GM23338 (cell line): Measurements from ENCODE around the gene L3MBTL4.

Experiments
- EZH2 ChIP-seq: fragments of 200-600 bp; sonication (generic); IDR thresholded peaks from one replicate; pipeline ENCODE4 v1.8.0; 2017; ENCODE audit warnings: antibody characterized with exemption, mild to moderate bottlenecking, low read depth; ENCODE audit not compliant: unreplicated experiment
- EZH2phosphoT487 ChIP-seq: fragments of 200-600 bp; sonication (generic); IDR thresholded peaks from one replicate; pipeline ENCODE4 v1.8.1; 2018; ENCODE audit warnings: antibody characterized with exemption; ENCODE audit not compliant: unreplicated experiment
- JUNB ChIP-seq: IDR thresholded peaks from one replicate; pipeline ENCODE4 v1.6.1; 2016; ENCODE audit warnings: antibody characterized with exemption; ENCODE audit not compliant: unreplicated experiment
- NANOG ChIP-seq: IDR thresholded peaks from 2 replicates; pipeline ENCODE4 v1.6.1; 2016; ENCODE audit warnings: antibody characterized with exemption, borderline replicate concordance
- POLR2AphosphoS5 ChIP-seq: IDR thresholded peaks from 2 replicates; pipeline ENCODE4 v1.6.1; 2016; ENCODE audit warnings: antibody characterized with exemption, low read depth
- STAT1 ChIP-seq: IDR thresholded peaks from one replicate; pipeline ENCODE4 v1.6.1; 2016; ENCODE audit warnings: antibody characterized with exemption; ENCODE audit not compliant: unreplicated experiment
- ZNF114 ChIP-seq: fragments of 250-450 bp; sonication (Bioruptor Pico); IDR thresholded peaks from 2 replicates; pipeline ENCODE4 v1.5.0; 2020; ENCODE audit warnings: mild to moderate bottlenecking, moderate library complexity
- ZNF331 ChIP-seq: fragments of 250-450 bp; sonication (Bioruptor Pico); IDR thresholded peaks from 2 replicates; pipeline ENCODE4 v1.5.0; 2020; ENCODE audit warnings: low read depth, mild to moderate bottlenecking, moderate library complexity
- TF ChIP-seq, protein P1 (sequence below), 2 experiments: fragments of 200-600 bp in 1 of 2; sonication (generic) in 1 of 2; conservative IDR thresholded peaks; 2 replicates each; pipeline versions ENCODE4 v1.5.1 to v1.6.1; 2016 to 2017; ENCODE audit warnings: antibody characterized with exemption in 2 of 2, low read depth in 2 of 2, mild to moderate bottlenecking in 2 of 2, moderate library complexity in 1 of 2
- TF ChIP-seq, protein P2 (sequence below): IDR thresholded peaks from one replicate; pipeline ENCODE4 v1.6.1; 2018; ENCODE audit warnings: antibody characterized with exemption; ENCODE audit not compliant: unreplicated experiment
- TF ChIP-seq, protein P3 (sequence below): fragments of 250-450 bp; sonication (Bioruptor Pico); IDR thresholded peaks from 2 replicates; pipeline ENCODE4 v1.5.0; 2020; ENCODE audit warnings: mild to moderate bottlenecking, moderate library complexity
- TF ChIP-seq, protein P4 (sequence below): IDR thresholded peaks from 2 replicates; pipeline ENCODE4 v1.6.1; 2016; ENCODE audit warnings: antibody characterized with exemption

DNA sequence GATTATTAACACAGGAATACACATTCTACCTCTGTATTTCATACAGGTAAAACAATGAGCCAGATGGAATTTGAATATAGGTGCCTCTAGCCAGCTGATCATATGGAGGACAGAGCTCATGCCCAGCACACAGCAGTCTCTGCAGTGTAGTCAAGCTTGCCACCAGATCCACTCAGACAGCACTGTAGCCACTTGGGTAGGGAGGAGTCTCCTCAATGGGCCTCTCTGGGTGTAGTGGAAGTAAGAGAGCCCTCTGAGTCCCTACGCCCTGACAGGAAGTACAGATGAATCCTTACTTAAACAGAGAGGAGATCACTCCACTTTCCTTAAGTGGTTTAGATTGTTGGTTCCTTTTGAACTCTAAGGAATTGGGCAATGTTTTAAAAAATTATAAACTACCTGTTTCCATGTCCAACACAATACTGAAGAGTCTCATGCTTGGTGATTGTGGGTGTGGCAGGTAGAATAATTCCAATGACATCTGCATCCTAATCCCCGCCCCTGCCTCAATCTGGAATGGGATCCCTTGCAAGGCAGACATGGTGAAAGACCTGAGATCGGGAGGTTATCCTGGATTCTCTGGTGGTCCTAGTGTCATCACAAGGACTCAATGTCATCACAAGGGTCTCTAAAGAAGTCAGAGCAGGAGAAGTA lies 496.4 kb downstream of the L3MBTL4 start:
- TF ChIP-seq, protein P1, sequence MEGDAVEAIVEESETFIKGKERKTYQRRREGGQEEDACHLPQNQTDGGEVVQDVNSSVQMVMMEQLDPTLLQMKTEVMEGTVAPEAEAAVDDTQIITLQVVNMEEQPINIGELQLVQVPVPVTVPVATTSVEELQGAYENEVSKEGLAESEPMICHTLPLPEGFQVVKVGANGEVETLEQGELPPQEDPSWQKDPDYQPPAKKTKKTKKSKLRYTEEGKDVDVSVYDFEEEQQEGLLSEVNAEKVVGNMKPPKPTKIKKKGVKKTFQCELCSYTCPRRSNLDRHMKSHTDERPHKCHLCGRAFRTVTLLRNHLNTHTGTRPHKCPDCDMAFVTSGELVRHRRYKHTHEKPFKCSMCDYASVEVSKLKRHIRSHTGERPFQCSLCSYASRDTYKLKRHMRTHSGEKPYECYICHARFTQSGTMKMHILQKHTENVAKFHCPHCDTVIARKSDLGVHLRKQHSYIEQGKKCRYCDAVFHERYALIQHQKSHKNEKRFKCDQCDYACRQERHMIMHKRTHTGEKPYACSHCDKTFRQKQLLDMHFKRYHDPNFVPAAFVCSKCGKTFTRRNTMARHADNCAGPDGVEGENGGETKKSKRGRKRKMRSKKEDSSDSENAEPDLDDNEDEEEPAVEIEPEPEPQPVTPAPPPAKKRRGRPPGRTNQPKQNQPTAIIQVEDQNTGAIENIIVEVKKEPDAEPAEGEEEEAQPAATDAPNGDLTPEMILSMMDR (conservative IDR thresholded peaks at IDR 0.05; ENCODE audit: low read depth in 2 of 2): no peak
- TF ChIP-seq EZH2 (no peak), POLR2AphosphoS5 (no peak), EZH2phosphoT487 (no peak), JUNB (no peak), ZNF331 (CRISPR knock-in tag) (no peak), NANOG (no peak), ZNF114 (CRISPR knock-in tag) (no peak), STAT1 (no peak)
- TF ChIP-seq, protein P2, sequence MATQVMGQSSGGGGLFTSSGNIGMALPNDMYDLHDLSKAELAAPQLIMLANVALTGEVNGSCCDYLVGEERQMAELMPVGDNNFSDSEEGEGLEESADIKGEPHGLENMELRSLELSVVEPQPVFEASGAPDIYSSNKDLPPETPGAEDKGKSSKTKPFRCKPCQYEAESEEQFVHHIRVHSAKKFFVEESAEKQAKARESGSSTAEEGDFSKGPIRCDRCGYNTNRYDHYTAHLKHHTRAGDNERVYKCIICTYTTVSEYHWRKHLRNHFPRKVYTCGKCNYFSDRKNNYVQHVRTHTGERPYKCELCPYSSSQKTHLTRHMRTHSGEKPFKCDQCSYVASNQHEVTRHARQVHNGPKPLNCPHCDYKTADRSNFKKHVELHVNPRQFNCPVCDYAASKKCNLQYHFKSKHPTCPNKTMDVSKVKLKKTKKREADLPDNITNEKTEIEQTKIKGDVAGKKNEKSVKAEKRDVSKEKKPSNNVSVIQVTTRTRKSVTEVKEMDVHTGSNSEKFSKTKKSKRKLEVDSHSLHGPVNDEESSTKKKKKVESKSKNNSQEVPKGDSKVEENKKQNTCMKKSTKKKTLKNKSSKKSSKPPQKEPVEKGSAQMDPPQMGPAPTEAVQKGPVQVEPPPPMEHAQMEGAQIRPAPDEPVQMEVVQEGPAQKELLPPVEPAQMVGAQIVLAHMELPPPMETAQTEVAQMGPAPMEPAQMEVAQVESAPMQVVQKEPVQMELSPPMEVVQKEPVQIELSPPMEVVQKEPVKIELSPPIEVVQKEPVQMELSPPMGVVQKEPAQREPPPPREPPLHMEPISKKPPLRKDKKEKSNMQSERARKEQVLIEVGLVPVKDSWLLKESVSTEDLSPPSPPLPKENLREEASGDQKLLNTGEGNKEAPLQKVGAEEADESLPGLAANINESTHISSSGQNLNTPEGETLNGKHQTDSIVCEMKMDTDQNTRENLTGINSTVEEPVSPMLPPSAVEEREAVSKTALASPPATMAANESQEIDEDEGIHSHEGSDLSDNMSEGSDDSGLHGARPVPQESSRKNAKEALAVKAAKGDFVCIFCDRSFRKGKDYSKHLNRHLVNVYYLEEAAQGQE: no peak
- TF ChIP-seq, protein P3, sequence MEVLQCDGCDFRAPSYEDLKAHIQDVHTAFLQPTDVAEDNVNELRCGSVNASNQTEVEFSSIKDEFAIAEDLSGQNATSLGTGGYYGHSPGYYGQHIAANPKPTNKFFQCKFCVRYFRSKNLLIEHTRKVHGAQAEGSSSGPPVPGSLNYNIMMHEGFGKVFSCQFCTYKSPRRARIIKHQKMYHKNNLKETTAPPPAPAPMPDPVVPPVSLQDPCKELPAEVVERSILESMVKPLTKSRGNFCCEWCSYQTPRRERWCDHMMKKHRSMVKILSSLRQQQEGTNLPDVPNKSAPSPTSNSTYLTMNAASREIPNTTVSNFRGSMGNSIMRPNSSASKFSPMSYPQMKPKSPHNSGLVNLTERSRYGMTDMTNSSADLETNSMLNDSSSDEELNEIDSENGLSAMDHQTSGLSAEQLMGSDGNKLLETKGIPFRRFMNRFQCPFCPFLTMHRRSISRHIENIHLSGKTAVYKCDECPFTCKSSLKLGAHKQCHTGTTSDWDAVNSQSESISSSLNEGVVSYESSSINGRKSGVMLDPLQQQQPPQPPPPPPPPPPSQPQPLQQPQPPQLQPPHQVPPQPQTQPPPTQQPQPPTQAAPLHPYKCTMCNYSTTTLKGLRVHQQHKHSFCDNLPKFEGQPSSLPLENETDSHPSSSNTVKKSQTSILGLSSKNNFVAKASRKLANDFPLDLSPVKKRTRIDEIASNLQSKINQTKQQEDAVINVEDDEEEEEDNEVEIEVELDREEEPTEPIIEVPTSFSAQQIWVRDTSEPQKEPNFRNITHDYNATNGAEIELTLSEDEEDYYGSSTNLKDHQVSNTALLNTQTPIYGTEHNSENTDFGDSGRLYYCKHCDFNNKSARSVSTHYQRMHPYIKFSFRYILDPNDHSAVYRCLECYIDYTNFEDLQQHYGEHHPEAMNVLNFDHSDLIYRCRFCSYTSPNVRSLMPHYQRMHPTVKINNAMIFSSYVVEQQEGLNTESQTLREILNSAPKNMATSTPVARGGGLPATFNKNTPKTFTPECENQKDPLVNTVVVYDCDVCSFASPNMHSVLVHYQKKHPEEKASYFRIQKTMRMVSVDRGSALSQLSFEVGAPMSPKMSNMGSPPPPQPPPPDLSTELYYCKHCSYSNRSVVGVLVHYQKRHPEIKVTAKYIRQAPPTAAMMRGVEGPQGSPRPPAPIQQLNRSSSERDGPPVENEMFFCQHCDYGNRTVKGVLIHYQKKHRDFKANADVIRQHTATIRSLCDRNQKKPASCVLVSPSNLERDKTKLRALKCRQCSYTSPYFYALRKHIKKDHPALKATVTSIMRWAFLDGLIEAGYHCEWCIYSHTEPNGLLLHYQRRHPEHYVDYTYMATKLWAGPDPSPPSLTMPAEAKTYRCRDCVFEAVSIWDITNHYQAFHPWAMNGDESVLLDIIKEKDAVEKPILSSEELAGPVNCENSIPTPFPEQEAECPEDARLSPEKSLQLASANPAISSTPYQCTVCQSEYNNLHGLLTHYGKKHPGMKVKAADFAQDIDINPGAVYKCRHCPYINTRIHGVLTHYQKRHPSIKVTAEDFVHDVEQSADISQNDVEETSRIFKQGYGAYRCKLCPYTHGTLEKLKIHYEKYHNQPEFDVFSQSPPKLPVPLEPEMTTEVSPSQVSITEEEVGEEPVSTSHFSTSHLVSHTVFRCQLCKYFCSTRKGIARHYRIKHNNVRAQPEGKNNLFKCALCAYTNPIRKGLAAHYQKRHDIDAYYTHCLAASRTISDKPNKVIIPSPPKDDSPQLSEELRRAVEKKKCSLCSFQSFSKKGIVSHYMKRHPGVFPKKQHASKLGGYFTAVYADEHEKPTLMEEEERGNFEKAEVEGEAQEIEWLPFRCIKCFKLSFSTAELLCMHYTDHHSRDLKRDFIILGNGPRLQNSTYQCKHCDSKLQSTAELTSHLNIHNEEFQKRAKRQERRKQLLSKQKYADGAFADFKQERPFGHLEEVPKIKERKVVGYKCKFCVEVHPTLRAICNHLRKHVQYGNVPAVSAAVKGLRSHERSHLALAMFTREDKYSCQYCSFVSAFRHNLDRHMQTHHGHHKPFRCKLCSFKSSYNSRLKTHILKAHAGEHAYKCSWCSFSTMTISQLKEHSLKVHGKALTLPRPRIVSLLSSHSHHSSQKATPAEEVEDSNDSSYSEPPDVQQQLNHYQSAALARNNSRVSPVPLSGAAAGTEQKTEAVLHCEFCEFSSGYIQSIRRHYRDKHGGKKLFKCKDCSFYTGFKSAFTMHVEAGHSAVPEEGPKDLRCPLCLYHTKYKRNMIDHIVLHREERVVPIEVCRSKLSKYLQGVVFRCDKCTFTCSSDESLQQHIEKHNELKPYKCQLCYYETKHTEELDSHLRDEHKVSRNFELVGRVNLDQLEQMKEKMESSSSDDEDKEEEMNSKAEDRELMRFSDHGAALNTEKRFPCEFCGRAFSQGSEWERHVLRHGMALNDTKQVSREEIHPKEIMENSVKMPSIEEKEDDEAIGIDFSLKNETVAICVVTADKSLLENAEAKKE: no peak
- TF ChIP-seq, protein P4, sequence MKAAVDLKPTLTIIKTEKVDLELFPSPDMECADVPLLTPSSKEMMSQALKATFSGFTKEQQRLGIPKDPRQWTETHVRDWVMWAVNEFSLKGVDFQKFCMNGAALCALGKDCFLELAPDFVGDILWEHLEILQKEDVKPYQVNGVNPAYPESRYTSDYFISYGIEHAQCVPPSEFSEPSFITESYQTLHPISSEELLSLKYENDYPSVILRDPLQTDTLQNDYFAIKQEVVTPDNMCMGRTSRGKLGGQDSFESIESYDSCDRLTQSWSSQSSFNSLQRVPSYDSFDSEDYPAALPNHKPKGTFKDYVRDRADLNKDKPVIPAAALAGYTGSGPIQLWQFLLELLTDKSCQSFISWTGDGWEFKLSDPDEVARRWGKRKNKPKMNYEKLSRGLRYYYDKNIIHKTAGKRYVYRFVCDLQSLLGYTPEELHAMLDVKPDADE: no peak
